Activated CD4-positive, alpha-beta T cell treated with anti-CD3 and anti-CD28 coated beads, Interleukin-2, amount 10 ng/mL, durations not matched to agents 7 days and 5 days (primary cell): ENCODE data around the gene IFNL4. TPM values are rescaled to one million over a fixed set of nuclear protein-coding genes. Genes with fewer than 3 reads are reported as not detected.
"Not testable (repeated sequence)": the region's sequence is repeated elsewhere in the genome, so short reads cannot be mapped to it uniquely, and the experiment has no call there.

ENCODE experiments used
- CTCF ChIA-PET: fragments of 350-600 bp; sonication (Branson Sonifier 250); formaldehyde crosslinking; loops from one replicate; lab custom pipeline; 2021; ENCODE audit warnings: antibody characterized with exemption; lab: Charles Lee
- POLR2A ChIA-PET: fragments of 350-600 bp; sonication (Branson Sonifier 250); formaldehyde crosslinking; loops from one replicate; lab custom pipeline; 2021; ENCODE audit warnings: antibody characterized with exemption; lab: Charles Lee
- DNase-seq: peaks from one replicate; pipeline ENCODE4 v3.0.0-alpha.2; 2020
- H3K27ac Mint-ChIP-seq: one replicate; pipeline ENCODE4 v1.8.0; 2021; ENCODE audit warnings: mild to moderate bottlenecking, moderate library complexity, mixed read lengths
- H3K27me3 Mint-ChIP-seq: one replicate; pipeline ENCODE4 v1.8.0; 2021; ENCODE audit warnings: mixed read lengths
- H3K36me3 Mint-ChIP-seq: one replicate; pipeline ENCODE4 v1.8.0; 2021; ENCODE audit warnings: low read depth, mixed read lengths
- H3K4me1 Mint-ChIP-seq: one replicate; pipeline ENCODE4 v1.8.0; 2021; ENCODE audit warnings: mixed read lengths
- H3K4me3 Mint-ChIP-seq: one replicate; pipeline ENCODE4 v1.8.0; 2021; ENCODE audit warnings: mild to moderate bottlenecking, moderate library complexity, mixed read lengths
- H3K9me3 Mint-ChIP-seq: one replicate; pipeline ENCODE4 v1.8.0; 2021; ENCODE audit warnings: mixed read lengths
- total RNA-seq, 2 experiments: library from RNA; stranded (reverse); gene quantifications; one replicate each; pipeline ENCODE4 v1.2.3, GENCODE V29; 2021

The IFNL4 gene
- total RNA-seq: not detected

- peaks cover 12% of the 10 kb centered on the region for H3K4me1 Mint-ChIP-seq
- no peaks in the 10 kb centered on the region for H3K36me3 Mint-ChIP-seq
- no peak for DNase-seq
- H3K9me3 Mint-ChIP-seq: no peaks in the 10 kb centered on the region
- ChIA-PET POLR2A (no interaction called here), CTCF (interaction anchor here (0.7 kb wide), 1 partner anchor 97 kb away, joined by 3 read pairs; no protein-coding TSS in a partner anchor)
- no peak within 1 kb of the TSS for H3K4me3 Mint-ChIP-seq
- H3K27me3 Mint-ChIP-seq: peaks cover 11% of the 10 kb centered on the region
- H3K27ac Mint-ChIP-seq: no peak within 1 kb of the TSS
Measured at GRCh38 chr19:39248806-39249205, at the start of gene IFNL4. IFNL4 (minus strand) TSS chr19:39248856.

- POLR2A ChIA-PET: no interaction called here
- Mint-ChIP-seq H3K27ac (peak overlapping the region; percentile 76), H3K9me3 (no peaks in the 10 kb centered on the region), H3K4me3 (peak overlapping the region; percentile 49), H3K4me1 (peaks cover 42% of the 10 kb centered on the region), H3K27me3 (peaks cover 11% of the 10 kb centered on the region), H3K36me3 (no peaks in the 10 kb centered on the region)
- peak; percentile 78 for DNase-seq
- CTCF ChIA-PET: interaction anchor here (0.6 to 0.8 kb wide), 2 partner anchors 35 to 100 kb away, joined by 3 read pairs; no protein-coding TSS in a partner anchor
Measured at GRCh38 chr19:39297931-39298634, 49.4 kb upstream of the IFNL4 start.

GRCh38 chr19:39296906-39297305 is 48.2 kb upstream of the IFNL4 start:
- Mint-ChIP-seq H3K4me1 (peaks cover 42% of the 10 kb centered on the region), H3K4me3 (no peak overlapping the region), H3K36me3 (no peaks in the 10 kb centered on the region), H3K27ac (peak overlapping the region; percentile 15), H3K9me3 (no peaks in the 10 kb centered on the region), H3K27me3 (peaks cover 9% of the 10 kb centered on the region)
- CTCF ChIA-PET: interaction anchor here (0.7 to 1.8 kb wide), 4 partner anchors 15 to 223 kb away, joined by 3 to 5 read pairs (median 3); no protein-coding TSS in a partner anchor
- POLR2A ChIA-PET: interaction anchor here (0.6 kb wide), 1 partner anchor 37 kb away, joined by 3 read pairs; no protein-coding TSS in a partner anchor
- no peak for DNase-seq

GRCh38 chr19:39296055-39296645 is 47.5 kb upstream of the IFNL4 start, which contains the start of gene IFNL1:
IFNL1 (plus strand) TSS chr19:39296407; CDS start chr19:39296422, 15 bp downstream.
- CTCF ChIA-PET: interaction anchor here (0.7 to 1.8 kb wide), 5 partner anchors 14 to 223 kb away, joined by 3 to 5 read pairs (median 3); partner anchors contain the start of gene GMFG
- Mint-ChIP-seq H3K27me3 (peaks cover 11% of the 10 kb centered on the region), H3K36me3 (no peaks in the 10 kb centered on the region), H3K4me3 (no peak within 1 kb of the TSS), H3K9me3 (no peaks in the 10 kb centered on the region), H3K27ac (peak within 1 kb of the TSS; percentile 15), H3K4me1 (peaks cover 42% of the 10 kb centered on the region)
- DNase-seq: no peak
- POLR2A ChIA-PET: interaction anchor here (0.6 kb wide), 1 partner anchor 38 kb away, joined by 3 read pairs; no protein-coding TSS in a partner anchor

- POLR2A ChIA-PET: no interaction called here
- peaks cover 25% of the 10 kb centered on the region for H3K4me1 Mint-ChIP-seq
- H3K4me3 Mint-ChIP-seq: no peak overlapping the region
- DNase-seq: no peak
- H3K36me3 Mint-ChIP-seq: no peaks in the 10 kb centered on the region
- CTCF ChIA-PET: interaction anchor here (0.6 kb wide), 1 partner anchor 1176 kb away, joined by 3 read pairs; no protein-coding TSS in a partner anchor
- H3K27ac Mint-ChIP-seq: no peak overlapping the region
- peaks cover 23% of the 10 kb centered on the region for H3K27me3 Mint-ChIP-seq
- H3K9me3 Mint-ChIP-seq: no peaks in the 10 kb centered on the region
Measured at GRCh38 chr19:39293394-39293793, 44.7 kb upstream of the IFNL4 start.

- ChIA-PET CTCF (no interaction called here), POLR2A (no interaction called here)
- peaks cover 34% of the 10 kb centered on the region for H3K27me3 Mint-ChIP-seq
- no peak overlapping the region for H3K27ac Mint-ChIP-seq
- H3K36me3 Mint-ChIP-seq: no peaks in the 10 kb centered on the region
- peaks cover 4% of the 10 kb centered on the region for H3K9me3 Mint-ChIP-seq
- DNase-seq: no peak
- no peaks in the 10 kb centered on the region for H3K4me1 Mint-ChIP-seq
- H3K4me3 Mint-ChIP-seq: no peak overlapping the region
Measured at GRCh38 chr19:39284032-39284431, 35.4 kb upstream of the IFNL4 start.

GRCh38 chr19:39282021-39282420 is 33.4 kb upstream of the IFNL4 start:
- POLR2A ChIA-PET: no interaction called here
- H3K4me1 Mint-ChIP-seq: no peaks in the 10 kb centered on the region
- H3K27me3 Mint-ChIP-seq: peaks cover 22% of the 10 kb centered on the region
- CTCF ChIA-PET: interaction anchor here (1.7 kb wide), 1 partner anchor 14 kb away, joined by 5 read pairs; the partner anchor contains the start of gene IFNL1
- DNase-seq: no peak
- H3K27ac Mint-ChIP-seq: no peak overlapping the region
- H3K4me3 Mint-ChIP-seq: no peak overlapping the region
- peaks cover 4% of the 10 kb centered on the region for H3K9me3 Mint-ChIP-seq
- H3K36me3 Mint-ChIP-seq: no peaks in the 10 kb centered on the region

- CTCF ChIA-PET: no interaction called here
- H3K4me1 Mint-ChIP-seq: no peaks in the 10 kb centered on the region
- no peak overlapping the region for H3K27ac Mint-ChIP-seq
- peaks cover 3% of the 10 kb centered on the region for H3K27me3 Mint-ChIP-seq
- POLR2A ChIA-PET: no interaction called here
- no peaks in the 10 kb centered on the region for H3K36me3 Mint-ChIP-seq
- H3K4me3 Mint-ChIP-seq: no peak overlapping the region
- no peak for DNase-seq
- no peaks in the 10 kb centered on the region for H3K9me3 Mint-ChIP-seq
Measured at GRCh38 chr19:39277598-39277997, 28.9 kb upstream of the IFNL4 start.

- Mint-ChIP-seq H3K36me3 (no peaks in the 10 kb centered on the region), H3K9me3 (no peaks in the 10 kb centered on the region), H3K4me3 (no peak overlapping the region), H3K4me1 (no peaks in the 10 kb centered on the region), H3K27me3 (peaks cover 3% of the 10 kb centered on the region), H3K27ac (no peak overlapping the region)
- ChIA-PET CTCF (interaction anchor here (0.9 kb wide), 1 partner anchor 20 kb away, joined by 3 read pairs; the partner anchor contains the start of gene IFNL1), POLR2A (no interaction called here)
- no peak for DNase-seq
Measured at GRCh38 chr19:39276740-39277139, 28.1 kb upstream of the IFNL4 start.

GRCh38 chr19:39275578-39275977 is 26.9 kb upstream of the IFNL4 start:
- no peak for DNase-seq
- peaks cover 5% of the 10 kb centered on the region for H3K27me3 Mint-ChIP-seq
- POLR2A ChIA-PET: no interaction called here
- no peak overlapping the region for H3K27ac Mint-ChIP-seq
- no peak overlapping the region for H3K4me3 Mint-ChIP-seq
- H3K4me1 Mint-ChIP-seq: no peaks in the 10 kb centered on the region
- CTCF ChIA-PET: no interaction called here
- no peaks in the 10 kb centered on the region for H3K9me3 Mint-ChIP-seq
- no peaks in the 10 kb centered on the region for H3K36me3 Mint-ChIP-seq

GRCh38 chr19:39273859-39274258 is 25.2 kb upstream of the IFNL4 start:
- not testable (repeated sequence) for H3K4me3 Mint-ChIP-seq, DNase-seq, H3K27ac Mint-ChIP-seq, H3K9me3 Mint-ChIP-seq, H3K36me3 Mint-ChIP-seq, H3K27me3 Mint-ChIP-seq, H3K4me1 Mint-ChIP-seq
- ChIA-PET POLR2A (interaction anchor here (0.7 kb wide), 1 partner anchor 10 kb away, joined by 3 read pairs; no protein-coding TSS in a partner anchor), CTCF (interaction anchor here (0.9 to 1.5 kb wide), 2 partner anchors 8 to 263 kb away, joined by 3 read pairs; no protein-coding TSS in a partner anchor)

GRCh38 chr19:39270036-39270871 is 21.6 kb upstream of the IFNL4 start:
- Mint-ChIP-seq H3K4me1 (no peaks in the 10 kb centered on the region), H3K36me3 (no peaks in the 10 kb centered on the region), H3K27me3 (peaks cover 17% of the 10 kb centered on the region), H3K27ac (no peak overlapping the region), H3K9me3 (no peaks in the 10 kb centered on the region), H3K4me3 (no peak overlapping the region)
- ChIA-PET CTCF (no interaction called here), POLR2A (no interaction called here)
- no peak for DNase-seq
